ENCODE data around the gene SGCA.
A peak's percentile ranks its signal among the peaks of the same experiment; 100 is the strongest.

SGCA gene

GRCh38 chr17:50134206-50135110, 31.3 kb upstream of the SGCA start:
- DNase-seq: no peak

- DNase-seq: no peak
Measured at GRCh38 chr17:50135316-50136095, 30.3 kb upstream of the SGCA start.

DNA sequence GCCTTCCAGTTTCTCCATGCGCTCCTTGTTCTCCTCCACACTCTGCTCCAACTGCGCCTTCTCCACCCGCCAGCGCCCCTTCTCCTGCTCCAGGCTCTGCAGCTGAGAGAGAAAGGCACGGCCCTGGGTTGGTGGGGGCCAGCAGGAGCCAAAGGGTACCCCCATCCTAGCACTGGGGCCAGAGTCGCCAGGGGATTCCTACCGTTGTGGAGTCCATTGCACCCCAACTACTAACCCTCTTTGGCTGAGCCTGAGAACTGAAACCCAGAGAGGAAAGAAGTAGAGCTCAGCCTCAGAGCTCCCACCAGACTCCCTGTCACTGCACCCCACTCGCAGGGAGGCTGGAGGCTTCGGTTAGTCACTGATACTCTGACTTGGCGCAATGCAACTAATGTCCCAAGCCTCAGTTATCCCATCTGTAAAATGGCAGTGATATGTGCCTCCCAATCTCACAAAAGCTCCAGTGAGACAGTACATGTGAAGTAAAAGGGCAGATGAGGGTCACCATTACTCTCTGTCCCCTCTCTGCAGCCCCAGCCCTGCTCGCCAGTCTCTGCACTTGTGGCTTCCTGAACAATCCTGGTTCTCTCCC, 29.6 kb upstream of the SGCA start:
- DNase-seq: no peak

DNA sequence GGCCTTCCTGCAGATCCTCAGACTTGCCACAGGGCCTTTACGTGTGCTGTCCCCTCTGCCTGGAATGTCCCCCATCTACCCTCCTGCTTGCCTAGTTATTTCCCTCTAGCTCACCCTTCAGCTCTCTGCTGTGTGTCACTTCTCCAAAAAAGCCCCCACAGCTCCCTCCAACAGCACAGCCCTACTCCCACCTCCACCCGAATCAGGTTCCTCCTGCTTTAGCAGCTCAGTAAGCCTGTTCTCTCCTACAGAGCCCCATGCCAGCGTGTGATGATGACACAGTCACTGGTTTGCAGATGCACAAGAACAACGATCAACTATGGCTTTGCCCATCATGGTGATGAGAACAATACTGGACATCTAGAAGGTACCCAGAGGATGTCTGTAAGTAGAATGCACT, 28.8 kb upstream of the SGCA start:
- no peak for DNase-seq

- DNase-seq: no peak
Measured at GRCh38 chr17:50139185-50139783, 26.5 kb upstream of the SGCA start.

DNA sequence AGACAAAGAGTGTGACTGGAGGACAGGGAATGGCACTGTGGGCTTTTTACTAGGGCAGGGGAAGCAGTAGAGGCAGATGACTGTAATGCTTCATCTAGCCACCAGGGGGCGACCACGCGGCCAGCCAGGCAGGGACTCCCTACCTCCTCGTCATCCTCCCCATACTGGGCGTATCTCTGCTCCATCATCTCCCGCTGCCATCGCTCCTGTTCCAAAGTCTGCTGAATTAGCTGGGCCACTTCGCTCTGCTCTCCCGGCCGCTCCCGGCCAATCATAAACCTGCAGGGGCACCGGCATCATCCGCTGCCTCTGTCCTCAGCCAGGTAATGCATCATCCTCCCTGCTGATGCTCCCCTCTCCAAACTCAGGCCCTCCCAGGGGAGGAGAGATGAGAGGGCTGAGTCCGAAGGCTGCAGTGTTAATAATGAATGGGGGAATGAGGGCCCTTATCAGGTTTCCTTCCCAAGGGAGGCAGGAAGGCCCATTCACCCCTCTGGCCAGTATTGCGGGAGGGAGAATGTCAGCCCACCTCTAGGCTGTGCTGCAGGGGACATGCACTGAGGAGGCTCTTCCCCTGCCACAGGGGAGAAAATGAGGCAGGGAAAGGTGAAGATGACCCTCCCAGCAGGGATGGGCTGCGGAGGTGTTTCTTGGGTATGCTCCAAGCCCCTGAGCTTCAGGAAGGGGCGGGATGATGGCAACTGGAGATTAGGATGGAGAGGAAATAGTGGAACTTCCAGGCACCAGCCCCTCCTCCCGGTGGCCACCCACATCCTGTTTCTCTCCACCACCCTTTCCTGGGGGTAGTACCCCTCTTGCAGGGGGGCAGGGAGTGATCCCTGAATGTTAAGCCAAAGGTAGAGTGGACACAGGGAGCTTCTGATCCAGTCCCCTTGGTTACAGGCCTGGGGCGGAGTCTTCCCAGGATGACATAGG, 25.6 kb upstream of the SGCA start:
- peak; percentile 84 for DNase-seq

- DNase-seq: no peak
Measured at GRCh38 chr17:50141026-50141744, 24.6 kb upstream of the SGCA start.

GRCh38 chr17:50141745-50142110, 24.1 kb upstream of the SGCA start:
- no peak for DNase-seq

DNA sequence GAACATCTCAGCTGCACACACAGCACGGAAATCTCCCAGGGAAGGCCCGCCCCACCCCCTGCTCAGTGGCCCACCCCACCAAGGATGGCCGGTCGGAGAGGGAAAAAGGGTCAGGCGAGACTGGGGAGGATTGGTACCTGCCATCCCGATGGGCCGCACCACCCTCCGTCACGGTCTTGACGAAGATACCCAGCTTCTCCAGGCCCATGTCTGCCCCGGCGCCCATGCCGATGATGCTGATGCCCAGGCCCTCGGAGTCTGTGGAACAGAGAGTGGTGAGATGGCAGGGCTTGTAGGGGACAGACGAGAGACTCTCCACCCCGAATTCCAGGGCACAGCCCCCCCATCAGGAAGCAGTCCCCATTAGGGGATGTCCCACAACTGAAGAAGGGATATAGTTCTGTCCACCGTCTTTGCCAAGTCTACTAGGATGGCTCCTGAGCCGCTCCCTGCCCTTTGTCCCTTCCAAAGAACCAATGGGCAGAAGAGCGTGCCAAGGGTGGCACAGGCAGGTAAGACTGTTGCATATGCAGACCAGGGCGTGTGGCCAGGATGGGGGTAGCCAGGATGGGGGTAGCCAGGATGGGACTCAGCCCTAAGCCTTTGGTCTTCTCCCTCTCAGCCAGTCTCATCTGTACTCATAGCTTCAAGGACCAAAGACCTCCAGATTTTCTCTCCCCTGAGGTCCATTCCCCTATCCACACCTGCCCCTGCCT, 22.2 kb upstream of the SGCA start:
- no peak for DNase-seq

- DNase-seq: no peak
Measured at GRCh38 chr17:50144355-50144754, 21.4 kb upstream of the SGCA start.

DNA sequence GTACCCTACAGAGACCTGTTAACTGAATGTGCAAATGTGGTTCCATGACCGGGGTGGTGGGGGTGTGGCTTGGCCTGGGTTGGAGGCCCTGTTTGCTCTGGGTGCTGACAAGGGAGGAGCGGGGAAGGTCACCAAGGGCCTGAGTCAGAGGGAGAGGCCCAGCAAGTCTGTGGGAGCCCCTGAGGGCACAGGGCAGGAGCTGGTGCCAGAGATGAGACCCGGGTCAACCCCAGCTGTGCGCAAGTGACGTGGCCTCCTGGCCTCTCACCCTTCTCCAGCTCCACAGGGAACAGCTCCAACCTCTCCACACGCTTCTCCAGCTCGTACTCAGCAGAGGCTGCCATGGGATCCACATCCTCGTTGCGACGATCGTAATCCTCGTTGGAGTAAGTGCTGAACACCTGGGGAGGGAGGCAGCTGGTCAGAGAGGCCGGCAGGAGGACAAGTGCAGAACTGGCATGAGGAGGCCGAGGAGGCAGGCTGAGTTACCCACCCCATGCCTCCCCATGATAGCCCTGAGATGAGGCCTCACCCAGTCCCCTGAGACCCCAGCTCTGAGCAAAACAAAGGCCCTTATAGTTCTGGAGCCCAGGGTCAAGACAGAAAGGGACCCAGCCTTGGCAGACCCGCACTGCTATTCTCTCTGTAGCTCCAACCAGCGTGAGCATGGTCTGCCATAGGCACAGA, 20.8 kb upstream of the SGCA start:
- DNase-seq: no peak

DNA sequence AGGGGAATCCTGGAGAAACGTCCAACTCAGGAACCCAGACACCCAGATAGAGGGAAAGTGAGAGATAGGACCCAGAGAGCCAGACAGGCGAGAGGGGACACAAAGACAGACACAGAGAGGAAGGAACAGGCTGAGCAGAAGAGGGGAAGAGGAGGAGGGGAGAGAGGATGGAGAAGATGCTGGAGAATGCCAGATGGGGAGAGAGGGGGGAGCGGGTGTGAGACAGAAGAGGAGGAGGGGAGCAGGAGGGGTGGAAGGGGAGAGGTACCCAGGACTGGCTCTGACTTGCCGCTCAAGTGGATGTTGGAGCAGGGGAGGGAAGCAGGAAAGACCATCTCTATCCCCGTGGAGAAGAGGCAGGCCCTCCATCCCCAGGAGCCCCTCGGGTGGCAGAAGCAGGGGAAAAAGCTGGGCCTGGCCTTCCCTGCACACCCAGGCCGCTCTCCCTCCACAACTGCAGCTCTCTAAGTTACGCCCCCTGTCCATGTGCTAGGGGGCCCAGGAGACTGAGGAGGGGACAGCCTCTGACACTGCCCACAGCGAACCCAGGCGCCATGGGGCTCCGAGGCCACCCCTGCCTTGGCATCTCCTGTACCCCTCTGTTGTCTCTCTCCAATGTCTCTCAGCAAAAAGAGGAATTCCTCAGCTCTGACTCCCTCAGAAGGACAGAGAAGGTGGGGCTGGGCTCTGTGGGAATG, 20.1 kb upstream of the SGCA start:
- DNase-seq: no peak

DNA sequence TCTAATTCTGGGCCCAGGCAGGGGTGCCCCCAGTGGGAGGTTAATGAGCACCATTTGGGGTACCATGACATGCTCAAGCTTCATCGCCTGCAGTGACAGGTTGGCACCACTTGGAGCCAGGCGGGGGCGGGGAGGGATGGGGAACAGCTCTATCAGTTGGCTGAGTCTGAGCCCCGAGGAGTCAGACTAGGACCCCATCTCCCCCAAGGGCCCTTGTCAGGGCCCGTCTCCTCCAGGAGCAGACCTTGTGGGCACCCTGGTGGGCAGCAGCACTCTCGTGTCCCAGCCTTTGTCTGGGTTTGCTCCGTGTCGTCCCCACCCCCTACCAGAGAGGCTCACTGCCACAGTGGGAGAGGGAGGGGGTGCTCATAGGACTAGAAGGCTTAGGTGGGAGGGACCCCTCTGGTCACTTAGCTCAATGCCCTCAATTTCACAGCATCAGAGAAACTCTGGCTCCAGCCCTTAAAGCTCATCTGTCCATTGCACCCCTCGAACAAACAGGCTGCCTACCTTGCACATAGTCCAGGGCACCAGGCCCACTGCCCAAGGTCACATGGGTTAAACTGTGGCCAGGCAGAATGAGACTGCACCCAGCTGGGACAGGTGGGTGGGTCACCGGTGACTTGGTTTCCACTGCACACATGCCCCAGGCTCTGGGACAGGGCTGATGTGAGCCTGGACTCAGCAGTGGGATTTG, 19.4 kb upstream of the SGCA start:
- DNase-seq: no peak

DNA sequence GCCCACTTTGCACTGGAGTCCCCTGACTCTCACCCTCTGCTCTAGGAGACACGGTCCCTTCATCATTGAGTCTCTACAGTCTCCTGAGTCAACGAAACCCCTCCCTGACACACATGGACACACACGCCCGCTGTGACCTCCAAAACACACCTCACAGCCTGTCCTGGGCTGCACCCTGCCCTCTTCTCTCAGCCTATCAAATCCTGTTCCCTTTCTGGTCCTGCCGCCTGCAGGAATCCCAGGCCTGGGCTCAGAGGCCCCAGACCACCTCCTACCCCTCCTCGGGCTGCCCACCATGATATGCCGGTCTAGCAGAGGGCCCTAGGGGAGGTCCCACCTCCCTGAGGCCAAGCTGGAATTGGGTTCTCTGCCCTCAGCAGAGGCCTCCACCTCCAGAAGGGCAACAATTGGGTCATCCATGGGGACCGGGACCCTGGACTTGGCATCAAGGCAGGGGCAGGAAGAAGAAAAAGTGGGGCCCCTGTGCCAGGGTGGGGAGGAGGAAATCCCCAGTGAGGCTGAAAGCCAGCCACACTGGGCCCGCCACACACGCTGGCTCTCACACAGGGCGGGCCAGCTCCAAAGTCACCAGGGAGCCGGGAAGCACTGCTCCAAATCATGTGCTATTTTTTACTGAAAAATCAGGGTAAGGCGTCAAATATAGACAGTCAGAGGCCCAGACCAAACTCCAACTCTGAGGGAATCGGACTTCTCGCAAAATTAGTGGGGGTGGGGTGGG, 18.7 kb upstream of the SGCA start:
- no peak for DNase-seq

DNA sequence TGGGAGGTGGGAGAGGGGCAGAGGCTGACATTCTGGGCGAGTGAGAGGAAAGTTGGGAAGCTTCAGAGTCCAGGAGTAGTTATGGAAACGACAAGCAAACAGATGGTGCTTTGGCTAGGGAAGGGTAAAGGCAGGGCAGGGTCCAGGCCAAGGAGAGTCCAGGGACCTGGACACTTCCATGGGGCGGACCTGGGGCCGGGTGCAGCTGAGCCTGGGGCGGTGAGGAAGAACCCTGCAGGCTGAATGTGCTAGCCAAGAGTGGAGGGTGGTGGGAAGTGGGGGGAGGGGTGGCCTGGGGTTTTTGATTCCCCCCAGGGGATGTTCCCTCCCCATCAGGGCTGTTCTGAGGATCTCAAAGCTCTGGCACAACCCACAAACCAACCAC, 18.0 kb upstream of the SGCA start:
- DNase-seq: no peak

DNA sequence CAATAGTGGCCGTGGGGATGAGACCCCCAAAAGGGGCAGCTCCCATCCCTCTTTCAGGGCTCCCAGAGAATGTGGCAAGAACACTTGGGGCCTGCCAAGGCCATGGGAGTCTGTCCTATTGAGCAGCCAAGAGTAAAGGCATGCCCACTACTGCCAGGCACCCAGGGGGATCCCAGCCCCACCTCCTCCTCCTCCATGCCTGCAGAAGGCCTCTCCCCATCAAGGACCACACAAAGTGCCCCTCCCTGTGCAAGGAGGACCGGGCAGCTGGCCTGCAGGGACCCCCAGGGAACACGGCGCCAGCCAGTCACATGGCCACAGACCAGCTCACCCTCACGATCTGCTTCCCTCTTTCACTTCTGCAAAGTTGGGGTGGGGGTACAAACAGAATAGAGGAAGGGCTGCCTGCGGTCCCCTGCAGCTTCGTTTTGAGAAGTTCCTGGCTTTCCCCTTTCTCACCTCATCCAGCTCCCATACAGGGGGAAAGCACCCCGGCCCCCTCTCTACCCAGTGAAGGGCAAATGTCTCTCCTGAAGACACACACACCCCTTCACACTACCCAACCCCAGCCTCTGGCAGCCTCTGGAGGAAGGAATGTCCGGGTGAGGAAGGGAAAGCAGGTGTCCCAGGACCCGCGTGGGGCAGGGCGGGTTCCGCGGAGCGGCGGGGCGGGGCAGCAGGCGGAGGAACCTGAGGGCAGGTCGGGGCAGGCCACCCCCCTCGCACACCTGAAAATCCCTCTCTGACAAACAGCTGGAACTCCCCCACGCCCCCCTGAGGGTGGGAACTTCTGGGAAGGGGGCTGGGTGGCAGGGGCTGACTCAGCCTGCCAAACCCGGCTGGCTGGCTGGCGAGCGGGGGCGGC, 17.3 kb upstream of the SGCA start:
- peak; percentile 91 for DNase-seq

GRCh38 chr17:50149091-50149416, 16.8 kb upstream of the SGCA start:
- no peak for DNase-seq

All from activated CD8-positive, alpha-beta memory T cell treated with anti-CD3 and anti-CD28 coated beads, Interleukin-2, amount 50 U/mL, for 4 hours (primary cell).